ENCODE results near the gene LMX1A.

LMX1A gene

GRCh38 chr1:165257969-165258459, 98.5 kb downstream of the LMX1A start:
- no peak for DNase-seq

DNA sequence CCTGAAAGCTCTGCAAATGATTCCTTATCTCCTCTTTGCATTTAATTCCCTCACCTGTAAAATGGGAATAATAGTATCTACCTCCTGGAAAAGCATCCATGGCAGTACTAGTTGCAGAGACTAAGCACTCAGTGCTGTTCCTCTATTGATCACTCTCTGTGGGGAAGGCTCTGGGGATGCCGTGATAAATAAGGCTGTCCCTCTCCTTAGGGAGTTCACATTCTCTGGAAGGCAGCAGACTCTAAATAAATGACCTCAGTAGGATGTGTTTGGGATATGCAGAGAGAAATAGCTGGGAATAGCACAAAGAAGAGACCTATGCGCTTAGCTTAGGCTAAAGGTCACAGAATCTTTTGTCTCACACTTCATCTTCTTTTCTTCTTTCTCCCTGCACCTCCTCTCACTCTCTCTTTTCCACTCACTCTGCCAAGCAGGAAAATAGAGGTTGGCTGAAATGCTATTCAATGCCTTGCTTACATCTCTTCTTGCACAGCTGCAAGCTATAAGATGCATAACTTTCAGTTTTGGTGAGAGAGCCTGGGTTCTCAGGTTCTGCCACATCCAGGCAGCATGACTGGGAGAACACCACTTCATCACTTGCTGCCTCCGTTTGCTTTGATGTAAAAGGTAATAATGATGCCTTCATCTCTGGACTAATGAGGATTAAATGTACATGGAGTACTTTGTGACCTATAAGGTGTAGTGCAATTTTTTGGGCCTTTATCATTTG, 101.5 kb downstream of the LMX1A start:
- DNase-seq, result no peak

DNA sequence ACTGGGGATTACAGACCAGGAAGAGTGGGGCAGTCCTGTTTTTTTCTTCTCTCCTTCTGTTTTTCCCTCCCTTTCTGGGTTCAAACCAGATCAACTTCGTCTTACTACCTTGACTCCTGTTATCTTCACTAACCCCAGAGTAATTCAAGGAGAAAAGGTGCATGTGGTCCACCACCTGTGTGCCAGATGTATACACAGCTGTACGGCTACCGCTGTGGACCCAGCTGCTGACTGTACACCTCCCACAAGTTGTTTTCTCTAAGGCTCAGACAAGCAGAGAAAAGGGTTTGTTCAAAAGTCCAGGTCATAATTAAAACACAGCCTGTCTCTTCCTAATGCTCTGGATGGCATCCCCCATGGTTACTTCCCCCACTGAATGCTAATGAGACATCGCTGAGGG, 102.1 kb downstream of the LMX1A start:
- no peak for DNase-seq

- no peak for DNase-seq
Observed at GRCh38 chr1:165253818-165254254, 102.7 kb downstream of the LMX1A start.

GRCh38 chr1:165248969-165249571, 107.4 kb downstream of the LMX1A start:
- DNase-seq, result no peak

- no peak for DNase-seq
Observed at GRCh38 chr1:165241952-165242351, 114.6 kb downstream of the LMX1A start.

DNA sequence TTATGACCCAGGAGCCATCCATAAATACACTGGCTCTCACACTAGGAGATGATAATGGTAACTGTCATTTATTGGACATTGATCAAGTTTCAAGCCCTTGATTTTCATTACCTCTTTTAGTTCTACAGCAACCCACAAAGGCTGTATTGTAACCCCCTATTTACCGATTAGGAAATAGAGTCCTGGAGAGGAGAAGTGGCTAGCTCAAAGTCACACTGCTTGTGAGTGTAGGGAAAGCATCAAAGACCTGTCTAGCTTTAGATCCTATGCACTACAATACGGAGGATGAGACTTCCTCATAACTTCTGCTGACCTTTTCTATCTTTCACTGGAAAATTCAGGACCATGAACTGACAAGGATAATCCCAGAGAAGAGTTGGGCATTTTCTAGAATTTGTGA, 115.2 kb downstream of the LMX1A start:
- DNase-seq, result no peak

- DNase-seq, result no peak
Observed at GRCh38 chr1:165240492-165240891, 116.0 kb downstream of the LMX1A start.

GRCh38 chr1:165239873-165240272, 116.6 kb downstream of the LMX1A start:
- DNase-seq, result no peak

GRCh38 chr1:165235777-165236291, 120.7 kb downstream of the LMX1A start:
- DNase-seq, result no peak

DNA sequence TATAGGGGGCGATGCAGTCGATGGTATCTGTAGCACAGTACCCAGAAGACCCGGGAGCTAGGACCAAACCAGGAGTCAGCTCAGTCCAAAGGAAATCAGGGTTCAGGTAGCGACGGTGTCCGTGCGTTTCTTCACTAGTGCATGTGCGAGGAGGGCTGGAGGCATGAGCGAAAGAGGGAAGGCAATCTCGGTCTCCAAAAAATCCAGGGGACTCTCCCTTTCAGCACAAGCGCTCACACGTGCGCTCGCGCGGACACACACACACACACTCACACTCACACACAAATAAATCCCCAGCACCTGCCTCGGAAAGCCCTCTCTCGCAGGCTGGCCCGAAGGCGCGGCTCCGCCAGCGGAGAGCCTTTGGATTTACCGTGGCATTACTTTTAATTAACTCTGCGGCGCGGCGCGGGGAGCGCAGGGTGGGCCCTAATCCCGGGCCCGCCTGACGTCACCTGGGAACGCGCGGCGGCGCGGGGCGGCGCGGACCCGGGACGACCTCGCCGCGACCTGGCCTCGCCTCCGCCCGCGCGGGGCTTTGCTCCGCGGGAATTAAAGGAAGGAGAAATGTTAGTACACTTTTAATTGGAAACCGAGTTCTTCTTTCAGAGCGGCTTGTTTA, 121.2 kb downstream of the LMX1A start:
- DNase-seq, result no peak

DNA sequence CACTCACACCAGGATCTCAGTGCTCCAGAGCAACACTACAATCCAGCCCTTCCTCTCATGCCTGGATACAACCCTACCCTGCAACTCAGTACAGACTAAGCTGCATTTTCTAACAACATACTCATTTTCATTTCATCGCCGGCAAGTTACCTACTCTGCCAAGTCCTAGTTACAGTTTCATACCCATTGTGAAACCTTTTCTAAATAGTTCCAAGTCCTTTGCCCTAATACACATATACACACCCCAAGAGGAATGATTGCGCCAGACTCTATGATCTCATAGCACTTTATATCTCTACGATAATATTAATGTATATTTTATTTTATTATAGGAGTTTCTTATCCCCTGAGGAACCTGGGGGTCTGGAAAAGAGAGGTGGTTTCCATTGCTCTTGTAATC, 122.4 kb downstream of the LMX1A start:
- no peak for DNase-seq

GRCh38 chr1:165228676-165229075, 127.8 kb downstream of the LMX1A start:
- no peak for DNase-seq

GRCh38 chr1:165228111-165228655, 128.3 kb downstream of the LMX1A start:
- no peak for DNase-seq

DNA sequence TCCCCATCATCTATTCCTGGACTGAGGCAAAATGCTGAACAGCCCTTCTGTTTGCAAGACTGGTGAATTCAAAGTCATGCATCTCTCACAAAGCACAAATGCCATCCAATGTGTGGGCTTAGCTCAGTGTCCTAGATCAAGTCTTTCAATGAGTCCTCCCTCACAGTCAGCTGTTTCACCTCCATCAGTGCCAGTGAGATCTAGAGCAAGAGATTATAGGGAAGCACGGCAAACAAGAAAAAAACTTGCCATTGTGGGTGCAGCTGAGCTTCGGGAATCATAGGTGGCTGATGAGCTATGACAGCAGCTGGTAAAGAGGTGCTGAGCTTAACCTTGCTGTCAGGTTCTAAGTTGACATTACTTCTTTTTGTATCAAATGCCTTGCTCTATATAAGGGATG, 130.2 kb downstream of the LMX1A start:
- no peak for DNase-seq

- no peak for DNase-seq
Observed at GRCh38 chr1:165225650-165226049, 130.9 kb downstream of the LMX1A start.

GRCh38 chr1:165225062-165225461, 131.5 kb downstream of the LMX1A start:
- no peak for DNase-seq

DNA sequence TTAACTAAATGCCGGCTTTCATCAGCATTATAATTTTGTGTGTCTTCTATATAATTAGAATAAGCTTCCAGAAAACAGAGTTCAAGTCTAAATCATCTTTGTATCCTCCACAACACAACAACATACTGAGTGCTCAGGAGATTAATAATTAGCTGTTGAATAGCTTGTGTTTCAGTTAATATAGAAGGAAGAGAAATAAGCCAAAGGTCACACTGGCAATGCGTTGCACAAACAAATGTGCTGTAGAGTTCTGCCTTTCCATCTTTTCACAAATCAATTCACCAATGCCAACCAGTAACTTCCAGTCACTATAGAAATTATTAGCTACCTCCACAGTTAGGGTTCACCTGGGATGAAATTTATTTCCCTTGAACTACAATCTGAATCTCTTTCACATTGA, 132.0 kb downstream of the LMX1A start:
- DNase-seq, result no peak

- no peak for DNase-seq
Observed at GRCh38 chr1:165222580-165222979, 133.9 kb downstream of the LMX1A start.

DNA sequence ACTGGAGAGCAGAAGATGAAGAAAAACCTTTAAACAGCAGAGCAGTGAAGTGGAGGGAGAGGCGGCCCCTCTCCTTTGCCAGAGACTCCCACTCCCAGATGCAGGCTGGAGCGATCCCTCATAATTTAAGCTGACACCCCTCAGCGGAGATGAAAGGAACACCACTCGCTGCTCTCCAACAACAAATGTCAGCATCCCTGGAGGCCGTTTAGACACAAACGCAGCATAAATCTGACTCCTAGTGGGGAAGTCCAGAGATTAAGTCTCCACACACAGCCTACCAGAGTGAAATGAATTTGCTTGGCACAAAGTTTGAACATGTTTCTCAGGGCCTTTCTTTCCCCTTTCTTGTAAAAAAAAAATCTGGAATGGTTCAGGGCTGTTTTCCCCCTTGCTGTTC, 137.8 kb downstream of the LMX1A start:
- DNase-seq, result no peak

DNA sequence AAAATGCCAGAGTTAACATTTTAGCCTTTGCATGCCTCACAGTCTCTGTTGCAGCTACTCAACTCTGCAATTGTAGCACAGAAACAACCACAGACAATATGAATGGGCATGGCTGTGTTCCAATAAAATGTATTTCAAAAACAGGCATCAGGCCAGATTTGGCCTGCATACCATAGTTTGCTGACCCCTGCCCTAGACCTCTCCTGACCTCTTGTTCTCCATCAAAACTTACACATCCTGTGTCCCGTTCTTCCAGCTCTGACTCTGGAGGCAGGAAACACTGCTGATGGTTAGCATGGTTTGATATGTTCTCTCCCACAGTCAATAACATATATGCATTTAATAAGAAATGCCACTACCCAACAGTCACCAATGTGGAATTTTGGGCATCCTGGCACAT, 138.6 kb downstream of the LMX1A start:
- no peak for DNase-seq

GRCh38 chr1:165216254-165216653, 140.3 kb downstream of the LMX1A start:
- DNase-seq, result no peak

DNA sequence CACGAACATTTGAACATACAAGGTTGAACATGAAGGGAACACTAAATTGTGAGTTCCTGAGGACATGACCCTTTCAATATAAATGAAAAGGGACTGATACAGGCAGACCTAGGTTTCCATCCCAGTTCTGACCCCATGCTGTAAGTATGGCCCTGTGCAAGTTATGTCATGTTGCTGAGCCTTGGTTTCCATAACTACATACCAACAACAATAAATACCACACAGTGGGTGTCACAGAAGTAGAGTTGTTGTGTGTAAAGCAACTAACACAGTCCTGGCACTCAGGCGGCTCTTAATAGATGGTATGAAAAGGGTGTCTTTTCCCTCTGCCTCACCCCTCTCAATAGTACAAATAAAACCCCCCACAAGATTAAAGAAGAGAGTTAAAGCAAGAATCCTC, 140.8 kb downstream of the LMX1A start:
- no peak for DNase-seq

DNA sequence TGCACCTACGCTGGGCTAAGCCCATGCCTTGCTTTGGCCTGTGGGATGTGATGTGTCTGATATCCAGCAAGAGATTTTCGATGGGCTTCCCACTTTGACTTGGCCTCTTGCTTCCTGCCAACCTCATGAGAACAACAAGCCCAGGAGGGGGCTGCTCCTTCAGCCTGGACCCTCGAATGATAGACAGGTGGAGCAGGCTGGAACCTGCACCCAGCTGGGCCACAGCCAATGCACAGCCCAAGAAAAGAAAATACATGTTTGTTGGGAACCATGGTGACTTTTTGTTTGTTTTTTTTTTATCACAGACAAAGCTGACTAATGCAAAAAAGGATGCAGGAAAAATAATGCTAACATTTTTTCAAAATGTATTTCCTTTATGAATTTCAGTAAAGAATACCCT, 144.3 kb downstream of the LMX1A start:
- DNase-seq, result no peak
